KMS-11 (cell line): ENCODE measurements around the gene SYNGR3.

ENCODE experiments used
- H2AFZ ChIP-seq: fragments of 200-600 bp; sonication (generic); 2 replicates; pipeline ENCODE4 v1.6.1; 2016; ENCODE audit warnings: antibody characterized with exemption, mixed run types, low read depth
- H3K27ac ChIP-seq: fragments of 200-600 bp; sonication (generic); 2 replicates; pipeline ENCODE4 v1.6.1; 2016; ENCODE audit warnings: mild to moderate bottlenecking, mixed run types
- H3K27me3 ChIP-seq: fragments of 200-600 bp; sonication (generic); 2 replicates; pipeline ENCODE4 v1.6.1; 2017; ENCODE audit warnings: mild to moderate bottlenecking, low read depth, mixed run types, moderate library complexity; ENCODE audit not compliant: insufficient read depth
- H3K36me3 ChIP-seq: fragments of 200-600 bp; sonication (generic); 2 replicates; pipeline ENCODE4 v1.6.1; 2017; ENCODE audit warnings: mild to moderate bottlenecking, mixed run types; ENCODE audit not compliant: insufficient read depth
- H3K4me1 ChIP-seq: fragments of 200-600 bp; sonication (generic); 2 replicates; pipeline ENCODE4 v1.6.1; 2016; ENCODE audit warnings: mild to moderate bottlenecking, low read depth, mixed run types; ENCODE audit not compliant: poor library complexity, severe bottlenecking
- H3K4me2 ChIP-seq: fragments of 200-600 bp; sonication (generic); 2 replicates; pipeline ENCODE4 v1.7.0; 2016; ENCODE audit warnings: mild to moderate bottlenecking, mixed run types
- H3K4me3 ChIP-seq: fragments of 200-600 bp; sonication (generic); IDR thresholded peaks from 2 replicates; pipeline ENCODE4 v1.6.1; 2017; ENCODE audit warnings: low read depth, low read length, mixed read lengths; ENCODE audit not compliant: insufficient read depth
- H3K79me2 ChIP-seq: fragments of 200-600 bp; sonication (generic); 2 replicates; pipeline ENCODE4 v1.6.1; 2016; ENCODE audit warnings: low read depth, mixed run types; ENCODE audit not compliant: insufficient read depth
- H3K9ac ChIP-seq: fragments of 200-600 bp; sonication (generic); 2 replicates; pipeline ENCODE4 v1.6.1; 2016; ENCODE audit warnings: mild to moderate bottlenecking, mixed run types
- H4K20me1 ChIP-seq: fragments of 200-600 bp; sonication (generic); 2 replicates; pipeline ENCODE4 v1.6.1; 2016; ENCODE audit warnings: mild to moderate bottlenecking, mixed run types; ENCODE audit not compliant: insufficient read depth
- CTCF ChIP-seq: fragments of 200-600 bp; sonication (generic); conservative IDR thresholded peaks from 2 replicates; pipeline ENCODE4 v1.6.1; 2017; ENCODE audit warnings: low read depth, mild to moderate bottlenecking, antibody characterized with exemption, low read length, moderate library complexity, mixed read lengths

Gene SYNGR3

DNA sequence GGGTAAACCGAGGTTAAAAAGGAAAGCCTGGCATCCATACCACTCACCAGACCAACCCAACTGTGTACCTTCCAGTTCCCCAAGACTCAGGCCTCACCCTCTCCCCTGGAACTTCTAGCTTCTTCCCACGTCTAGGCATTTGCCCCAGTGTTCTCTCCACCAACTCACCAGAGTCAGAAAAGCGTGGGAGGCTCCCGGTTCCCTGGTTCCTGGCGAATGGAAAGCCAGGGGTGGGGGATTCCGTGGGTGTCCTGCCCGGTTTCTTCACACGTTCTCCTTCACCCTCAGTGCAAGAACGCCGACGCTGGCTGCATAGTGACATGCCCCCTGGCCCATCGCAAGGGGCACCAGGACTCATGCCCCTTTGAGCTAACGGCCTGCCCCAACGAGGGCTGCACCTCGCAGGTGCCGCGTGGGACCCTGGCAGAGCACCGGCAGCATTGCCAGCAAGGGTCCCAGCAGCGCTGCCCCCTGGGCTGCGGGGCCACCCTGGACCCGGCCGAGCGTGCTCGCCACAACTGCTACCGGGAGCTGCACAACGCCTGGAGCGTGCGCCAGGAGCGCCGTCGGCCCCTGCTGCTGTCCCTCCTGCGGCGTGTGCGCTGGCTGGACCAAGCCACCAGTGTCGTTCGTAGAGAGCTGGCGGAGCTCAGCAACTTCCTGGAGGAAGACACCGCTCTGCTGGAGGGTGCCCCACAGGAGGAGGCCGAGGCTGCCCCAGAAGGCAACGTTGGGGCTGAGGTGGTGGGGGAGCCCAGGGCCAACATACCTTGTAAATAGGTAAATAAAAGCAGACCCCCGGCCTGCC, 21.4 kb upstream of the SYNGR3 start:
- TF ChIP-seq CTCF = no peak
- H3K9ac ChIP-seq = no peak overlapping the region
- no peak overlapping the region for H2AFZ ChIP-seq
- peaks cover 19% of the 10 kb centered on the region for H3K79me2 ChIP-seq
- no peak overlapping the region for H3K4me2 ChIP-seq
- peaks cover 10% of the 10 kb centered on the region for H3K4me1 ChIP-seq
- no peak overlapping the region for H3K4me3 ChIP-seq
- H3K27me3 ChIP-seq = no peaks in the 10 kb centered on the region
- no peak overlapping the region for H3K27ac ChIP-seq
- H4K20me1 ChIP-seq = no peaks in the 10 kb centered on the region
- no peaks in the 10 kb centered on the region; the same call in 1 of the 2 replicates for H3K36me3 ChIP-seq

DNA sequence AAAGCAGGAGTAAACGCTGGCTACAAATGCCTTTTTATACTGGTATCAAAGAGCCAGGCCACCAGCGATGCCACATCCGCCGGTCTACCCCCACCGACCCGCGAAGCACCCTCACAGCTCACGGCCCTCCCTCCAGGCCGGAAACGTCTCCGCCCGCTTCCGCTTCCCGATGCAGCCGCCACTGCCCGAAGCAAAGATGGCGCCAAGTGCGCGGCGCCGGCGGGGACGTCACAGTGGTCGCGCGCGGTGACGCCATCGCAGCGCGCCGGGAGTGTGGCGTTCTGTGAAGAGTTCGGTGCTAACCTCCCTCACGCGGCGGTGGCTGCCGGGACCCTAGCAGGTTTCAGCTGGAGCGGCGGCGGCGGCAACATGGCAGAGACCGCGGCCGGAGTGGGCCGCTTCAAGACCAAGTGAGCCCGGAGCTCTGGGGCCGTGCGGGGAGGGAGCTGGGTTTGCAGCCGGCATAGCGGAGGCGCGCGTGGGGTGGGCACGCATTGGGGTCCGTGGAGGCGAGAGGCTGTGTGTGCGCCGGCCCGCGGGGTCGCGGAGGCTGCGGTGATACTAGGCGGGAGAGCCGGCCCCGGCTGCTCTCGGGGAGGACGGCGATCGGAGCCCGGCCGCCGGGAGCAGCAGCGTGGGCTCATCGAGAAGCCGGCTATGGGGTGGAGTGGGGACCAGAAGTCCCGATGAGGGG, 17.8 kb upstream of the SYNGR3 start, which contains the start of gene TBL3:
TBL3 (plus strand) TSS at position 258 of the 694 bp plus-strand sequence; CDS start at position 370, 112 bp downstream.
- TF ChIP-seq CTCF = no peak
- peak within 1 kb of the TSS; percentile 93 for H3K9ac ChIP-seq
- H3K4me2 ChIP-seq = peak within 1 kb of the TSS; percentile 95
- H3K27ac ChIP-seq = peak within 1 kb of the TSS; percentile 78
- H4K20me1 ChIP-seq = no peaks in the 10 kb centered on the region
- H3K36me3 ChIP-seq = no peaks in the 10 kb centered on the region; the same call in 1 of the 2 replicates
- peak within 1 kb of the TSS; percentile 93 for H2AFZ ChIP-seq
- peaks cover 20% of the 10 kb centered on the region for H3K79me2 ChIP-seq
- peaks cover 10% of the 10 kb centered on the region for H3K4me1 ChIP-seq
- H3K4me3 ChIP-seq = no peak within 1 kb of the TSS
- no peaks in the 10 kb centered on the region for H3K27me3 ChIP-seq

GRCh38 chr16:1972490-1972877, 17.3 kb upstream of the SYNGR3 start:
- H3K27ac ChIP-seq = peak overlapping the region; percentile 78
- H2AFZ ChIP-seq = peak overlapping the region; percentile 93
- no peaks in the 10 kb centered on the region for H3K27me3 ChIP-seq
- peaks cover 10% of the 10 kb centered on the region for H3K4me1 ChIP-seq
- no peak for TF ChIP-seq CTCF
- no peaks in the 10 kb centered on the region; the same call in 1 of the 2 replicates for H3K36me3 ChIP-seq
- no peaks in the 10 kb centered on the region for H4K20me1 ChIP-seq
- peak overlapping the region; percentile 95 for H3K4me2 ChIP-seq
- H3K79me2 ChIP-seq = peaks cover 20% of the 10 kb centered on the region
- peak overlapping the region; percentile 93 for H3K9ac ChIP-seq
- H3K4me3 ChIP-seq = no peak overlapping the region

DNA sequence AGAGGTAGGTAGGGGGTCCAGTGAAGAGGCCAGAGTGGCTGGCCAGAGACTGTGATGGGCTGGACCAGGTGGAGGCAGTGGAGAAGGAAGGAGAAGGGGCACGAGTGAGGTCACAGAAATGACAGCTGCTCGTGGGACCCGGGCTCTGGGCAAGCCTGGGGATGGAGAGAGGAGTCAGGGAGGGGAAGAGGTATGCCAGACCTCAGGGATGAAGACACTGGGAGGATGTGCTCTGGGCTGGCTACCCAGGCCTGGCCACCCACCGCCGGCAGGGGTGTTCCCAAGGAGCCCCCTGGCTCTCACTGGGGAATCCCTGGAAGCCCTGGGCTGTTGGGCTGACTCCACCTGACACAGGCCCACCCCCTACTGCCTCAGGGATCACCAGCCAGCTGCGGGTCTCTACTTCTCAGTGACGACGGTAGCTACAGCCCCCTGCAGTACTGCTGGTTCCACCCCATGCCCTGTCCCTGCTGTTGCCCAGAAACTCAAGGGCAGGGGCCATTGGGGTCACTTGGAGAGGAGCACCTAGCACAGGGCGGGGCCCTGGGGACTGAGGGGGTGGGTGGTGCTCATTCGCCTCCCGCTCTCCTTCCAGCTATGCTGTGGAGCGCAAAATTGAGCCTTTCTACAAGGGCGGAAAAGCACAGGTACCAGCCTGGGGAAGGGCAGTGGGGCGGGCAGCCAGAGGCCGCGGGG, 16.2 kb upstream of the SYNGR3 start:
- no peak overlapping the region for H3K9ac ChIP-seq
- no peak overlapping the region for H3K27ac ChIP-seq
- H2AFZ ChIP-seq = no peak overlapping the region
- no peaks in the 10 kb centered on the region for H4K20me1 ChIP-seq
- peak overlapping the region; percentile 95; the same call in 1 of the 2 replicates for H3K4me2 ChIP-seq
- H3K4me3 ChIP-seq = no peak overlapping the region
- no peak for TF ChIP-seq CTCF
- H3K79me2 ChIP-seq = peaks cover 20% of the 10 kb centered on the region
- H3K36me3 ChIP-seq = no peaks in the 10 kb centered on the region; the same call in 1 of the 2 replicates
- no peaks in the 10 kb centered on the region for H3K27me3 ChIP-seq
- peaks cover 10% of the 10 kb centered on the region for H3K4me1 ChIP-seq
